Inferior parietal cortex (tissue), 1 donor: ENCODE data around the gene IQGAP1.

Experiments
- DNase-seq: peaks from one replicate; pipeline ENCODE4 v3.0.0-alpha.2; 2016; ENCODE audit errors: extremely low spot score

IQGAP1 gene

GRCh38 chr15:90441027-90441426 lies 53.0 kb downstream of the IQGAP1 start:
- DNase-seq, result no peak

GRCh38 chr15:90442423-90442822 lies 54.4 kb downstream of the IQGAP1 start:
- no peak for DNase-seq

GRCh38 chr15:90449206-90449735 lies 61.2 kb downstream of the IQGAP1 start:
- no peak for DNase-seq

DNA sequence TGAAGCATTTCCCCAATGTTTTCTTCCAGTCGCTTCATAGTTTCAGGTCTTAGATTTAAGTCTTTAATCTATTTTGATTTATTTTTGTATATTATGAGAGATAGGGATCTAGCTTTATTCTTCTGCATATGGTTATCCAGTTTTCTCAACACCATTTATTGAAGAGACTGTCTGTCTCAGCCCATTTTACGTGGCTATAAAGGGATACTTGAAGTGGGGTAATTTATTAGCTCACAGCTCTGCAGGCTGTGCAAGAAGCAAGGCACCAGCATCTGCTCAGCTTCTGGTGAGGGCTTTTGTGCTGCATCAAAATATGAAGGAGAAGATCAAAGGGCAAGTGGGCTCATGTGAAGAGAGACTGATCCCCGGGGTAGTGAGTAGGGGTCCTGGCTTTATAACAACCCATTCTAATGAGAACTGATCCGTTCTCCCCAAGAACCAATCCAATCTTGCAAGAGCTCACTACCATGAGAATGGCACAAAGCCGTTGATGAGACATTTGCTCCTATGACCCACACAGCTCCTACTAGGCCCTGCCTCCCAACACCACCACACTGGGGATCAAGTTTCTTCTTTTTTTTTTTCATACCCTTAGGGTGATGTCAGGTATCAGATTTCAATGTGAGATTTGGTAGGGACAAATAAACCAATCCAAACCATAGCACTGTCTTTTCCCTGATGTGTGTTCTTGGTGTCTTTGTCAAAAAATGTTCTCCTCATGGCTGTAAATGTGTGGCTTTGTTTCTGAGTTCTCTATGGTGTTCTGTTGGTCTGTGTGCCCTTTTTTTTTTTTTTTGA lies 63.2 kb downstream of the IQGAP1 start:
- no peak for DNase-seq

GRCh38 chr15:90456236-90456635 lies 68.2 kb downstream of the IQGAP1 start:
- DNase-seq, result no peak

DNA sequence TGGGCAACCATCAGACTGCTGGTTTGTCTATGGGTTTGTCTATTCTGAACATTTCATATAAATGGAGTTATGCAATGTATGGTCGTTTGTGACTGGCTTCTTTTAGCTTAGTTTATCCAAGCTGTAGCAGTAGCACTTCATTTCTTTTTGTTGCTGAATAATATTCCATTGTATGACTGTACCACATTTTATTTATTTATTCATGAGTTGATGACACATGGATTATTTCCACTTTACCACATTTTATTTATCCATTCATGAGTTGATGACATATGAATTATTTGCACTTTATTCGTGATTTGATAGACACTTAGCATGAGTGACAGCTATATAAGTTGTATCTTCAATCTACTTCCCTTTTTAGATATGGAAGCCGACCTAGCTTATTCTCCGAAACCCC lies 70.0 kb downstream of the IQGAP1 start:
- no peak for DNase-seq

DNA sequence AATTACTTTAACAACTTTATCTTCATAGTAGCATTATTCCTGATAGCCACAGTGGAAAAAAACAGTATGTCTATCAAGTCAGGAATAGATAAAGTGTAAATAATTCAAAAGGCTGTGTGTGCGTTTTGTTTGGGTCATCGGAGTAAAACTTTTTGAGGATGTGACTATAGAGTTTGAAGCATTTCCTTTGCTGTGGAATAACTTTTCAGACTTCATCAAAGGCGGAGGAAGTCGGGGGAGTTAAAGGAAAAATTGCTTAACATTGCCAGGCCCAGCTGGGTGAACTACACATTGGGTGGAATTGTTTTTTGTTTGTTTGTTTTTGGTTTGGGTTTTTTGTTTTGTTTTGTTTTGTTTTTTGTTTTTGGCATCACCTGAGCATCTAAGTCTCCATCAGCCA lies 71.3 kb downstream of the IQGAP1 start:
- DNase-seq, result no peak

GRCh38 chr15:90460142-90460824 lies 72.2 kb downstream of the IQGAP1 start:
- DNase-seq, result no peak

- DNase-seq, result peak; percentile 95
Observed at GRCh38 chr15:90463381-90463780, 75.3 kb downstream of the IQGAP1 start.

GRCh38 chr15:90465140-90465929 lies 77.3 kb downstream of the IQGAP1 start:
- DNase-seq, result no peak

DNA sequence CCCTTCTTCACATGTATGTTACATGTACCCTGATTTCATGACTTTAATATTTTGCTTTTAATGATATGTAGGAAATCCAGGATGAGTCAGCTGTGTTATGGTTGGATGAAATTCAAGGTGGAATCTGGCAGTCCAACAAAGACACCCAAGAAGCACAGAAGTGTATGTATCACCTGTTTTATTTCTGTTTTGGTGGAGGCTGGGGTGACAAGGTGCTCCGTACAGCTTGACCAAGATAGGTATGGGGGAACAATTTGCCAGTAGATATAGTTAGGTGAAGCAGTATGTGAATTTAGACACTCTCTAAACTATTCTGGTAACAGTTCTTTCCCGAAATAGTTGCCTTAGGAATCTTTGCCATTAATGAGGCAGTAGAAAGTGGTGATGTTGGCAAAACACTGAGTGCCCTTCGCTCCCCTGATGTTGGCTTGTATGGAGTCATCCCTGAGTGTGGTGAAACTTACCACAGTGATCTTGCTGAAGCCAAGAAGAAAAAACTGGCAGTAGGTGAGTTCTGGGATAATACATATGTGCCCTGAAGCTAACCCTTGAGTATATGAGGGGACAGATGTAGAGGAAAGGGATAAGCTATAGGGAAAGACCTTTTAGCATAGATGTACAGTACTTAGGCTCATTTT lies 78.0 kb downstream of the IQGAP1 start:
- DNase-seq, result no peak

GRCh38 chr15:90469723-90470122 lies 81.7 kb downstream of the IQGAP1 start:
- no peak for DNase-seq

GRCh38 chr15:90470453-90470852 lies 82.4 kb downstream of the IQGAP1 start:
- no peak for DNase-seq

GRCh38 chr15:90471126-90471525 lies 83.1 kb downstream of the IQGAP1 start:
- DNase-seq, result no peak

GRCh38 chr15:90471769-90472168 lies 83.7 kb downstream of the IQGAP1 start:
- DNase-seq, result peak; percentile 68

- DNase-seq, result no peak
Observed at GRCh38 chr15:90478846-90479481, 90.9 kb downstream of the IQGAP1 start.

- DNase-seq, result no peak
Observed at GRCh38 chr15:90479656-90480055, 91.6 kb downstream of the IQGAP1 start.

DNA sequence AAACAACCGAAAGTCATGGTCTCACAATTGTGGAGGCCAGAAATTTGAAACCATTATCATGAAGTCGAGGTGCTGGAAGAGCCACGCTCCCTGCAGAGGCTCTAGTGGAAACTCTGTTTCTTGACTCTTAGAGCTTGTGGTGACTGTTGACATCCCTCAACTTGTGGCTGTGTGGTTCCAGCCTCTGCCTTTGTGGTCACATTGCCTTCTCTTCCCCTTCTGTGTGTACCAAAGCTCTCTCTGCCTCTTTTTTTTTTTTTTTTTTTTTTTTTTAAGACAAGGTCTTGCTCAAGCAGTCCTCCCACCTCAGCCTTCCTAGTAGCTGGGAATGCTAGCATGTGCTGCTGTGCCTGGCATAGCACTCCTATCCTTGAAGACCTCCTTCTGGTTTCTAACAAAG lies 93.0 kb downstream of the IQGAP1 start:
- no peak for DNase-seq

DNA sequence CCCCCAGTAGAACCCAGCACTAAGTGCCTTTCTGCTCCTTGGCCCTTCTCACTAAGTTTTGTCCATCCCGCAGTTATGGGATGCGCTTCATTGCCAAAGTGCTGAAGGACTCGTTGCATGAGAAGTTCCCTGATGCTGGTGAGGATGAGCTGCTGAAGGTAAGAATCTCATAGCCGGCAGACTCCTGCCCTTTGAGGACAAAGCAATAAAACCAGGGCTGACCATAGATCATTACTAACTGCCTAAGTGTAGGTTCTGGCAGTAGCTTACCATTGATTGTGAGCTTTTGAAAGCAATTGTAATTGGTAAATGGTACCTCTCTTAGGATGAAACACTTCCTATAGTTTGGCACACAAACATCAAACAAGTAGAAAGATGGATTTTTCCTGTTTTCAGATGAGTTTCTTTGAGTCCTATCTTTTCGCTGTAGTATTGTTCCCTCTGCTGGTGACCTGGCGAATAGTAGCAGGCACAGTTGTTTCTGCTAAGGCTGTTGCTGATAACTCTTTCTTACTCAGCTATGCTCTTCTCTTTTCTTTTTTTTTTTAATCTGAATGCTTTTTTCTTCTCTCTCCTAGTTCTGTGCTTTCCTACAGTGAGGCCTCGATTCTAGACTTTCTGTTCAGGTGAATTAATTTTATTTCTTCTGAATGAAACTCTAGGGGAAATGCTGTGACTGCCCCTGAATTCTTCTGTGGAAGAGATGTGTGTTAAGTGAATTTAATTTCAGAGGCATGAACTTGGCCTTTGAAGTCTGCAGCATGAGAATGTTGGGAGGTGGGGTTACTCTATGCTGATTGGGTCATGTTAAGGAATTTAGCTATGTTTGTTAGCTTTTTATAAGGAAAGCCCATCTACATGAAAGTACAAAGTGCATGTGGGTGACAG lies 94.3 kb downstream of the IQGAP1 start:
- DNase-seq, result peak; percentile 91

GRCh38 chr15:90483012-90483307 lies 94.9 kb downstream of the IQGAP1 start:
- no peak for DNase-seq
